NOMO-1 treated with DMSO at 0.1 percent for 48 hours (cell line): ENCODE data around the gene CTNNBL1.

Source experiments
- DNase-seq: peaks from one replicate; lab custom pipeline; 2025; ENCODE audit not compliant: unreplicated experiment; lab: John Stamatoyannopoulos, UW

The CTNNBL1 gene

GRCh38 chr20:37913567-37914366 is 219.9 kb downstream of the CTNNBL1 start:
- no peak for DNase-seq

GRCh38 chr20:37914367-37914671 is 220.5 kb downstream of the CTNNBL1 start:
- DNase-seq, result no peak

- no peak for DNase-seq
Measured at GRCh38 chr20:37914672-37915433, 221.0 kb downstream of the CTNNBL1 start.

GRCh38 chr20:37915434-37915787 is 221.6 kb downstream of the CTNNBL1 start:
- no peak for DNase-seq

GRCh38 chr20:37915800-37916570 is 222.2 kb downstream of the CTNNBL1 start:
- no peak for DNase-seq

GRCh38 chr20:37917461-37917860 is 223.6 kb downstream of the CTNNBL1 start:
- DNase-seq, result no peak

GRCh38 chr20:37918035-37918434 is 224.2 kb downstream of the CTNNBL1 start:
- no peak for DNase-seq

- DNase-seq, result no peak
Measured at GRCh38 chr20:37919389-37920040, 225.7 kb downstream of the CTNNBL1 start.

GRCh38 chr20:37920270-37920669 is 226.4 kb downstream of the CTNNBL1 start:
- DNase-seq, result no peak

GRCh38 chr20:37920679-37921322 is 227.0 kb downstream of the CTNNBL1 start:
- no peak for DNase-seq

GRCh38 chr20:37921341-37921929 is 227.6 kb downstream of the CTNNBL1 start:
- DNase-seq, result peak; percentile 57
